ENCODE data around the gene ITPA. TPM values are rescaled to one million over a fixed set of nuclear protein-coding genes. Genes with fewer than 3 reads are reported as not detected.
A peak's percentile ranks its signal among the peaks of the same experiment; 100 is the strongest.

The ITPA gene
- total and polyA plus RNA-seq, 2 of the 13 experiments (the other 11 are each of a cell fraction or from before 2014, with no cell fraction given) = 60.1 to 103 TPM

GRCh38 chr20:3195590-3196237 lies 13.6 kb upstream of the ITPA start (continued):
- TF ChIP-seq PLSCR1 (CRISPR knock-in tag; IDR thresholded peaks at IDR 0.05; ENCODE audit: borderline replicate concordance) = no peak

GRCh38 chr20:3199206-3199605 lies 10.1 kb upstream of the ITPA start:
- Histone ChIP-seq H3K4me2 (ENCODE audit: low read depth, low read length) (no peak overlapping the region), H2AFZ (ENCODE audit: low read length) (no peak overlapping the region), H3K79me2 (ENCODE audit: insufficient read depth, low read length) (peaks cover 22% of the 10 kb centered on the region), H3K36me3 (replicated peaks in 1 of 2; ENCODE audit: control insufficient read depth in 1 of 2, insufficient read depth in 2 of 2, low read length in 2 of 2) (peaks cover 45 to 64% of the 10 kb centered on the region in 2 experiments), H3K4me3 (replicated peaks in 1 of 3; ENCODE audit: insufficient read depth in 1 of 3, low read depth in 2 of 3, low read length in 3 of 3) (no peak overlapping the region), H3K9ac (ENCODE audit: insufficient read depth, low read depth, low read length) (no peak overlapping the region), H3K27me3 (ENCODE audit: control insufficient read depth in 1 of 2, insufficient read depth in 2 of 2, low read length in 2 of 2) (no peaks in the 10 kb centered on the region; a peak in 1 of 5 replicates), H3K4me1 (ENCODE audit: insufficient read depth, low read length) (peaks cover 12% of the 10 kb centered on the region), H3K9me3 (ENCODE audit: low read length) (no peaks in the 10 kb centered on the region), H3K27ac (ENCODE audit: extremely low read length, insufficient read depth, low read length) (no peak overlapping the region), H4K20me1 (ENCODE audit: insufficient read depth, low read length) (peaks cover 4% of the 10 kb centered on the region; the same call in 1 of the 2 replicates)
- no peak for ATAC-seq
- 77% methylated on average over 2 of the region's 2 CpGs for WGBS (ENCODE audit: low lambda C conversion rate)
- ChIA-PET CTCF (ENCODE audit: low intra/inter-chr PET ratio, low total read pairs) (no interaction called here), POLR2A (interaction anchor here (1.2 to 1.3 kb wide), 2 partner anchors 10 to 20 kb away, joined by 3 to 5 read pairs; partner anchors contain the start of gene ITPA)
- TF ChIP-seq SAP130 (CRISPR knock-in tag; IDR thresholded peaks at IDR 0.05; ENCODE audit: low read depth) (no peak), RBM22 (optimal IDR thresholded peaks at IDR 0.05; ENCODE audit: low read length) (peak; percentile 14)
- intact Hi-C loops (cut with micrococcal nuclease; ENCODE audit: unreplicated experiment) = no loop called here
- BruUV-seq (replicated peaks) = TSS peak; percentile 3
- no peak for FAIRE-seq
- no peak for DNase-seq (ENCODE audit: low spot score)
- in situ Hi-C loops (cut with HindIII; ENCODE audit: extremely low pct_ligation_motif_present, low pct_unique_long_range_greater_than_20kb) = no loop called here

Data from HepG2 (cell line).